ENCODE measurements around the gene KLRC3. TPM values are rescaled to one million over a fixed set of nuclear protein-coding genes. Genes with fewer than 3 reads are reported as not detected.
A peak's percentile ranks its signal among the peaks of the same experiment; 100 is the strongest.
"Not testable (repeated sequence)": the region's sequence is repeated elsewhere in the genome, so short reads cannot be mapped to it uniquely, and the experiment has no call there.

The KLRC3 gene
- total RNA-seq, 1 experiment from 2014 or later, result 2.3 TPM

- ChIA-PET CTCF (interaction anchor here (0.9 kb wide), 1 partner anchor 16 kb away, joined by 5 read pairs; no protein-coding TSS in a partner anchor), POLR2A (interaction anchor here (0.6 to 1.9 kb wide), 4 partner anchors 12 to 66 kb away, joined by 3 to 9 read pairs (median 4); no protein-coding TSS in a partner anchor)
- no peak for DNase-seq (ENCODE audit: unreplicated experiment)
- Mint-ChIP-seq H3K4me3 (ENCODE audit: unreplicated experiment) (no peak overlapping the region), H3K27ac (ENCODE audit: low read depth, unreplicated experiment) (no peak overlapping the region), H3K27me3 (ENCODE audit: insufficient read depth, unreplicated experiment) (no peaks in the 10 kb centered on the region), H3K4me1 (ENCODE audit: insufficient read depth, unreplicated experiment) (peaks cover 31% of the 10 kb centered on the region), H3K9me3 (ENCODE audit: unreplicated experiment) (no peaks in the 10 kb centered on the region), H3K36me3 (ENCODE audit: insufficient read depth, unreplicated experiment) (peaks cover 8% of the 10 kb centered on the region)
- BruUV-seq (replicated peaks), result no TSS peak
- intact Hi-C loops (cut with micrococcal nuclease), result no loop called here
- no peak for TF ChIP-seq CTCF (IDR thresholded peaks at IDR 0.05; ENCODE audit: unreplicated experiment)
Observed at GRCh38 chr12:10397296-10397695, 23.1 kb downstream of the KLRC3 start.

- Mint-ChIP-seq H3K27ac (ENCODE audit: low read depth, unreplicated experiment) (peak overlapping the region; percentile 99), H3K4me1 (ENCODE audit: insufficient read depth, unreplicated experiment) (peaks cover 31% of the 10 kb centered on the region), H3K4me3 (ENCODE audit: unreplicated experiment) (peak overlapping the region; percentile 68)
- DNase-seq (ENCODE audit: unreplicated experiment); BruUV-seq (replicated peaks); H3K27me3 Mint-ChIP-seq (ENCODE audit: insufficient read depth, unreplicated experiment); H3K36me3 Mint-ChIP-seq (ENCODE audit: insufficient read depth, unreplicated experiment); intact Hi-C loops (cut with micrococcal nuclease); H3K9me3 Mint-ChIP-seq (ENCODE audit: unreplicated experiment): not testable (repeated sequence)
- ChIA-PET CTCF (interaction anchor here (0.6 to 2.9 kb wide), 3 partner anchors 30 to 822 kb away, joined by 3 to 19 read pairs (median 3); no protein-coding TSS in a partner anchor), POLR2A (interaction anchor here (0.7 to 6.3 kb wide), 9 partner anchors 11 to 184 kb away, joined by 3 to 135 read pairs (median 5); partner anchors contain the start of gene GABARAPL1)
Observed at GRCh38 chr12:10396176-10396575, 24.2 kb downstream of the KLRC3 start.

GRCh38 chr12:10395390-10395998 is 24.9 kb downstream of the KLRC3 start:
- no peaks in the 10 kb centered on the region for H3K9me3 Mint-ChIP-seq (ENCODE audit: unreplicated experiment)
- peaks cover 8% of the 10 kb centered on the region for H3K36me3 Mint-ChIP-seq (ENCODE audit: insufficient read depth, unreplicated experiment)
- no peak for TF ChIP-seq CTCF (IDR thresholded peaks at IDR 0.05; ENCODE audit: unreplicated experiment)
- H3K4me3 Mint-ChIP-seq (ENCODE audit: unreplicated experiment), result peak overlapping the region; percentile 68
- H3K27ac Mint-ChIP-seq (ENCODE audit: low read depth, unreplicated experiment), result peak overlapping the region; percentile 99
- H3K27me3 Mint-ChIP-seq (ENCODE audit: insufficient read depth, unreplicated experiment), result no peaks in the 10 kb centered on the region
- POLR2A ChIA-PET, result interaction anchor here (1.0 to 6.3 kb wide), 7 partner anchors 10 to 183 kb away, joined by 3 to 135 read pairs (median 5); partner anchors contain the start of genes GABARAPL1 and KLRC3
- BruUV-seq (replicated peaks), result TSS peak; percentile 82
- peak; percentile 93 for DNase-seq (ENCODE audit: unreplicated experiment)
- peaks cover 31% of the 10 kb centered on the region for H3K4me1 Mint-ChIP-seq (ENCODE audit: insufficient read depth, unreplicated experiment)
- intact Hi-C loops (cut with micrococcal nuclease), result loop anchor here (2.0 kb wide), 1 partner anchor 31 kb away; no protein-coding TSS in a partner anchor
- CTCF ChIA-PET, result interaction anchor here (0.6 to 2.9 kb wide), 3 partner anchors 30 to 822 kb away, joined by 3 to 19 read pairs (median 3); no protein-coding TSS in a partner anchor

GRCh38 chr12:10394531-10395152 is 25.8 kb downstream of the KLRC3 start:
- not testable (repeated sequence) for BruUV-seq (replicated peaks); H3K9me3 Mint-ChIP-seq (ENCODE audit: unreplicated experiment); H3K27me3 Mint-ChIP-seq (ENCODE audit: insufficient read depth, unreplicated experiment); H3K36me3 Mint-ChIP-seq (ENCODE audit: insufficient read depth, unreplicated experiment); H3K4me3 Mint-ChIP-seq (ENCODE audit: unreplicated experiment)
- CTCF ChIA-PET, result interaction anchor here (2.9 kb wide), 1 partner anchor 29 kb away, joined by 19 read pairs; no protein-coding TSS in a partner anchor
- peak overlapping the region; percentile 99 for H3K27ac Mint-ChIP-seq (ENCODE audit: low read depth, unreplicated experiment)
- intact Hi-C loops (cut with micrococcal nuclease), result loop anchor here (2.0 kb wide), 1 partner anchor 30 kb away; no protein-coding TSS in a partner anchor
- DNase-seq (ENCODE audit: unreplicated experiment), result peak; percentile 67
- POLR2A ChIA-PET, result interaction anchor here (0.6 to 6.3 kb wide), 9 partner anchors 9 to 325 kb away, joined by 3 to 135 read pairs (median 11); partner anchors contain the start of genes GABARAPL1 and KLRC3
- H3K4me1 Mint-ChIP-seq (ENCODE audit: insufficient read depth, unreplicated experiment), result peaks cover 26% of the 10 kb centered on the region
